OCI-LY7 (cell line): Measurements from ENCODE around the gene EMD. TPM values are rescaled to one million over a fixed set of nuclear protein-coding genes. Genes with fewer than 3 reads are reported as not detected.
A peak's percentile ranks its signal among the peaks of the same experiment; 100 is the strongest.

Experiments
- BruUV-seq: library from RNA; stranded (reverse); fragments of 400-500 nt; replicated peaks from 2 replicates; lab custom pipeline; 2021; lab: Mats Ljungman, UMichigan
- CTCF ChIA-PET: fragments of 300-600 bp; sonication (Branson Sonifier 250); formaldehyde crosslinking; loops from one replicate; lab custom pipeline; 2022; ENCODE audit warnings: antibody characterized with exemption; ENCODE audit not compliant: unreplicated experiment; lab: Charles Lee
- POLR2A ChIA-PET: fragments of 300-600 bp; sonication (Branson Sonifier 250); formaldehyde crosslinking; loops from one replicate; lab custom pipeline; 2022; ENCODE audit warnings: antibody characterized with exemption; lab: Charles Lee
- DNase-seq: peaks from one replicate; pipeline ENCODE4 v3.0.0-alpha.2; 2015; ENCODE audit warnings: low spot score
- H2AFZ ChIP-seq: fragments of 200-600 bp; sonication (generic), shearing (Covaris generic); 2 replicates; pipeline ENCODE4 v1.6.1; 2014; ENCODE audit warnings: mild to moderate bottlenecking, antibody characterized with exemption, low read length, moderate library complexity
- H3K27ac ChIP-seq: fragments of 200-600 bp; sonication (generic); 2 replicates; pipeline ENCODE4 v1.5.1; 2014; ENCODE audit warnings: mixed run types, low read depth, mild to moderate bottlenecking, moderate library complexity, low read length, inconsistent platforms; ENCODE audit not compliant: poor library complexity, severe bottlenecking
- H3K36me3 ChIP-seq: fragments of 200-600 bp; sonication (generic); 2 replicates; pipeline ENCODE4 v1.6.1; 2014; ENCODE audit warnings: mild to moderate bottlenecking, antibody characterized with exemption, low read length, moderate library complexity, mixed read lengths; ENCODE audit not compliant: insufficient read depth
- H3K4me1 ChIP-seq: fragments of 200-600 bp; sonication (generic); 2 replicates; pipeline ENCODE4 v1.5.1; 2014; ENCODE audit warnings: mild to moderate bottlenecking, low read length; ENCODE audit not compliant: insufficient read depth, poor library complexity, severe bottlenecking
- H3K4me2 ChIP-seq: fragments of 200-600 bp; sonication (generic); 2 replicates; pipeline ENCODE4 v1.6.1; 2014; ENCODE audit warnings: mild to moderate bottlenecking, low read length
- H3K4me3 ChIP-seq: fragments of 200-600 bp; sonication (generic); 2 replicates; pipeline ENCODE4 v1.5.1; 2014; ENCODE audit warnings: mild to moderate bottlenecking, low read depth, low read length; ENCODE audit not compliant: poor library complexity, severe bottlenecking
- H3K79me2 ChIP-seq: fragments of 200-600 bp; sonication (generic); 2 replicates; pipeline ENCODE4 v1.6.1; 2016; ENCODE audit warnings: low read depth, mild to moderate bottlenecking, low read length, moderate library complexity, mixed read lengths; ENCODE audit not compliant: insufficient read depth
- H3K9me2 ChIP-seq: fragments of 200-600 bp; sonication (generic); 2 replicates; pipeline ENCODE4 v1.6.1; 2016; ENCODE audit warnings: mild to moderate bottlenecking, low read length, mixed read lengths; ENCODE audit not compliant: insufficient read depth
- H3K9me3 ChIP-seq: fragments of 200-600 bp; sonication (generic); 2 replicates; pipeline ENCODE4 v1.6.1; 2014; ENCODE audit warnings: mild to moderate bottlenecking, mixed run types, low read length, mixed read lengths
- H4K20me1 ChIP-seq: fragments of 200-600 bp; sonication (generic); 2 replicates; pipeline ENCODE4 v1.6.1; 2014; ENCODE audit warnings: mild to moderate bottlenecking, antibody characterized with exemption, low read length, moderate library complexity, mixed read lengths; ENCODE audit not compliant: insufficient read depth
- EZH2phosphoT487 ChIP-seq: fragments of 200-600 bp; sonication (generic); IDR thresholded peaks from 2 replicates; pipeline ENCODE4 v1.6.1; 2018; ENCODE audit warnings: low read depth, borderline replicate concordance, mild to moderate bottlenecking, mixed run types, antibody characterized with exemption, low read length, moderate library complexity, mixed read lengths
- intact Hi-C: fragments of 100-400 bp; cut with micrococcal nuclease; formaldehyde crosslinking; loops from one replicate; pipeline ENCODE4 v1.10.0; 2022; ENCODE audit not compliant: unreplicated experiment
- total RNA-seq, 2 experiments: library from RNA; depleted of rRNA in 1 of 2; stranded (reverse); fragments of >200 nt in 1 of 2; shearing (Covaris generic) in 1 of 2; gene quantifications; 2 replicates each; pipeline ENCODE4 v1.2.3, GENCODE V29; 2014 to 2022
- TF ChIP-seq, protein P1 (sequence below): fragments of 200-600 bp; sonication (generic); conservative IDR thresholded peaks from 2 replicates; pipeline ENCODE4 v1.5.1; 2014; ENCODE audit warnings: mild to moderate bottlenecking, antibody characterized with exemption, low read length, moderate library complexity, mixed read lengths

EMD gene
- total RNA-seq, 2 experiments from 2014 or later, result 35.4 to 64.6 TPM

DNA sequence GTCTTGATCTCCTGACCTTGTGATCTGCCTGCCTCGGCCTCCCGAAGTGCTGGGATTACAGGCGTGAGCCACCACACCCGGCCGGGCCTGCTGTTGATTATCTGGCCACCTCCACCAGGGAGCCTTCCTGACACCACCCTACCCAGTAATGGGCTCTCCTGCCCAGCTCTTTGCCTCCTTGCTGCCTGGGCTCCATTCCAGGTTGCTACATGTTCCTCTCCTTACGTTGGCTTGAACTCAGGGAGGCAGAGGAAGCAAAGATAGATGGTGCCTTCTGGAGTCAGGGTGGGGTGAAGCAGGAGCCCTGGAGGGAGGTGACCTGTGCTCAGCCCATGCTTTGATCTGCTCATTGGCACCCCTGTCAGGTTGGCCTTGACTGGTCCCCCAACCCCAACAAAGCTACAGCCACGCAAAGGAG is 31.0 kb upstream of the EMD start:
- Histone ChIP-seq H3K4me3 (no peak overlapping the region), H3K27ac (no peak overlapping the region), H3K79me2 (no peaks in the 10 kb centered on the region), H4K20me1 (no peaks in the 10 kb centered on the region), H3K9me2 (no peaks in the 10 kb centered on the region), H3K4me1 (no peaks in the 10 kb centered on the region), H3K36me3 (peaks cover 23% of the 10 kb centered on the region; the same call in 1 of the 2 replicates), H3K9me3 (no peaks in the 10 kb centered on the region), H2AFZ (no peak overlapping the region), H3K4me2 (no peak overlapping the region)
- TF ChIP-seq, protein P1, sequence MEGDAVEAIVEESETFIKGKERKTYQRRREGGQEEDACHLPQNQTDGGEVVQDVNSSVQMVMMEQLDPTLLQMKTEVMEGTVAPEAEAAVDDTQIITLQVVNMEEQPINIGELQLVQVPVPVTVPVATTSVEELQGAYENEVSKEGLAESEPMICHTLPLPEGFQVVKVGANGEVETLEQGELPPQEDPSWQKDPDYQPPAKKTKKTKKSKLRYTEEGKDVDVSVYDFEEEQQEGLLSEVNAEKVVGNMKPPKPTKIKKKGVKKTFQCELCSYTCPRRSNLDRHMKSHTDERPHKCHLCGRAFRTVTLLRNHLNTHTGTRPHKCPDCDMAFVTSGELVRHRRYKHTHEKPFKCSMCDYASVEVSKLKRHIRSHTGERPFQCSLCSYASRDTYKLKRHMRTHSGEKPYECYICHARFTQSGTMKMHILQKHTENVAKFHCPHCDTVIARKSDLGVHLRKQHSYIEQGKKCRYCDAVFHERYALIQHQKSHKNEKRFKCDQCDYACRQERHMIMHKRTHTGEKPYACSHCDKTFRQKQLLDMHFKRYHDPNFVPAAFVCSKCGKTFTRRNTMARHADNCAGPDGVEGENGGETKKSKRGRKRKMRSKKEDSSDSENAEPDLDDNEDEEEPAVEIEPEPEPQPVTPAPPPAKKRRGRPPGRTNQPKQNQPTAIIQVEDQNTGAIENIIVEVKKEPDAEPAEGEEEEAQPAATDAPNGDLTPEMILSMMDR, result no peak
- TF ChIP-seq EZH2phosphoT487, result no peak
- CTCF ChIA-PET, result no interaction called here
- DNase-seq, result no peak
- POLR2A ChIA-PET, result interaction anchor here (0.7 kb wide), 2 partner anchors 8 to 51 kb away, joined by 3 to 6 read pairs; no protein-coding TSS in a partner anchor
- intact Hi-C loops, result no loop called here
- BruUV-seq, result no TSS peak

DNA sequence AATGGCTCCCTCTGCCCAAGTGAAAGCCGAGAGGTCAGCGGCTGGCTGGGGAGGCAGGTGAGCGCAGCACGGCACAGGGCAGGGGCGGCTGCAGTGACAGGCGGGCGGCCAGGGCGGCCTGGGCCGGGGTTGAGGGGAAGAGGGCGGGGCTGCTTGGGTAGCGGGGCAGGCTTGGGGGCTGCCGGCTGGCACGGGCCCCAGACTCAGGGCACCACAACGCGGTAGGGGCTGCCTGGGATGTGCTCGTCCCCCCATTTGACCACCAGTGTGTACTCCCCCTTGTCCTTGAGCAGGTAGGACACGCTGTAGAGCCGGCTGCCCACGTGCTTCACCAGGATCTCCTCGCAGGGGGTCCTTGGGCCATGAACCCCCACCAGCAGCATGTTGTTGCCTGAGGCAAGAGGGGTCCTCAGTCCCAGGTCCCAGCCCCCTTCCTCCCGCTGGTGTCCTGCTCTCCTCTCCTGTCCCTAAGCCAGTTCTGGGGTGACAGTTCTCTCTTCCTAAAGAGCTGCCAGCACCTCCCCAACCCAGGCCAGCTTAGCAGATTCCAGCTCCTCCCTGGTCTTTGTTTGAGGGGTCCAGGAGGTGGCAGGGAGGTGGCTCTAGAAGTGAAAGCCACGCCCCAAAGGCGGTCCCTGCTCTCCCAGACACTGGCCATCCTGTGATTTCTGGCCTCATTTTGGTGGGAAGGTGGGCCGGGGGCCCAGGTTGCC is 30.3 kb upstream of the EMD start:
- H3K27ac ChIP-seq, result no peak overlapping the region
- TF ChIP-seq EZH2phosphoT487, result no peak
- TF ChIP-seq, protein P1, result no peak
- H3K9me2 ChIP-seq, result no peaks in the 10 kb centered on the region
- H3K4me3 ChIP-seq, result no peak overlapping the region
- H3K36me3 ChIP-seq, result peaks cover 30% of the 10 kb centered on the region
- H4K20me1 ChIP-seq, result no peaks in the 10 kb centered on the region
- H3K9me3 ChIP-seq, result no peaks in the 10 kb centered on the region
- no peaks in the 10 kb centered on the region for H3K4me1 ChIP-seq
- TSS peak; percentile 80 for BruUV-seq
- DNase-seq, result no peak
- no peak overlapping the region for H2AFZ ChIP-seq
- no peak overlapping the region for H3K4me2 ChIP-seq
- intact Hi-C loops, result no loop called here
- ChIA-PET CTCF (no interaction called here), POLR2A (no interaction called here)
- H3K79me2 ChIP-seq, result no peaks in the 10 kb centered on the region

DNA sequence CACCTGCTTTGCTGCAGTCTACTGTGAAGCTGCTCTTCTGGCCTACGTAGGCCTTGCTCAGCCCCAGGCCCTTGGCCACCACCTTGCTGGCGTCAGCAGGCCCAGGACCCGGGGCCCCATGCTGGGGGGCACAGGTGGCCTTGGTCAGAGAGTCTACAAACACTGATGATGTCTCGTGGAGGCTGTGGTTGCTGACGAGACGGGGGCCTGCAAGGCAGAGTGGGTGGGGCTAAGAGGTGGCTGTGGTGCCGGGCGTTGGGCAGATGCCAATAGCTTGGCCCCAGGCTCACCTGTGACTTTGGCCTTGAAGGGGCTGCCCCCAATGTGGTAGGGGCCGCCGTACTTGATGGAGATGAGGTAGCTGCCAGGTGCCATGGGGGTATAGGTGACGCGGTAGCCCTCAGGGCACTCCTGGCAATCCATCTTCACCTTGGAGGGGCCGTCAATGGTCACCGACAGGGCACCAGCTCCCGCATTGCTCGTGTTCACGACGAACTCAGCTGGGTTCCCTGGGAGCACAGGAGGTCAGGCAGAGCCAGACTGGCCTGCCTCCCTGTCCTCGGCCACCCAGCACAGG is 29.6 kb upstream of the EMD start:
- Histone ChIP-seq H4K20me1 (no peaks in the 10 kb centered on the region), H3K27ac (no peak overlapping the region), H3K9me2 (no peaks in the 10 kb centered on the region), H3K4me3 (no peak overlapping the region), H3K36me3 (peaks cover 36% of the 10 kb centered on the region), H3K79me2 (no peaks in the 10 kb centered on the region), H2AFZ (no peak overlapping the region), H3K4me1 (no peaks in the 10 kb centered on the region), H3K9me3 (no peaks in the 10 kb centered on the region), H3K4me2 (no peak overlapping the region)
- POLR2A ChIA-PET, result no interaction called here
- no peak for DNase-seq
- intact Hi-C loops, result no loop called here
- TF ChIP-seq EZH2phosphoT487, result no peak
- TF ChIP-seq, protein P1, result no peak
- no TSS peak for BruUV-seq
- CTCF ChIA-PET, result interaction anchor here (0.7 kb wide), 1 partner anchor 53 kb away, joined by 4 read pairs; no protein-coding TSS in a partner anchor
